ENCODE data around the gene NRP2.

Gene NRP2

GRCh38 chr2:205757271-205757670 is 75.0 kb downstream of the NRP2 start:
- DNase-seq, result no peak

- no peak for DNase-seq
Observed at GRCh38 chr2:205758051-205758450, 75.8 kb downstream of the NRP2 start.

- DNase-seq, result no peak
Observed at GRCh38 chr2:205758500-205758899, 76.2 kb downstream of the NRP2 start.

- DNase-seq, result no peak
Observed at GRCh38 chr2:205759257-205759656, 77.0 kb downstream of the NRP2 start.

GRCh38 chr2:205759732-205760131 is 77.4 kb downstream of the NRP2 start:
- DNase-seq, result no peak

- DNase-seq, result no peak
Observed at GRCh38 chr2:205760157-205760556, 77.9 kb downstream of the NRP2 start.

- no peak for DNase-seq
Observed at GRCh38 chr2:205761421-205761820, 79.1 kb downstream of the NRP2 start.

GRCh38 chr2:205762881-205763280 is 80.6 kb downstream of the NRP2 start:
- DNase-seq, result no peak

- DNase-seq, result no peak
Observed at GRCh38 chr2:205763708-205764211, 81.5 kb downstream of the NRP2 start.

- DNase-seq, result no peak
Observed at GRCh38 chr2:205764270-205764746, 82.0 kb downstream of the NRP2 start.

GRCh38 chr2:205765151-205765550 is 82.8 kb downstream of the NRP2 start:
- no peak for DNase-seq

- DNase-seq, result peak; percentile 38 to 45
Observed at GRCh38 chr2:205766779-205767359, 84.6 kb downstream of the NRP2 start.

- no peak for DNase-seq
Observed at GRCh38 chr2:205767617-205768016, 85.3 kb downstream of the NRP2 start.

GRCh38 chr2:205768341-205768740 is 86.0 kb downstream of the NRP2 start:
- no peak for DNase-seq

GRCh38 chr2:205768815-205769494 is 86.7 kb downstream of the NRP2 start:
- no peak for DNase-seq

- no peak for DNase-seq
Observed at GRCh38 chr2:205769495-205769850, 87.2 kb downstream of the NRP2 start.

GRCh38 chr2:205769879-205770278 is 87.6 kb downstream of the NRP2 start:
- DNase-seq, result no peak

GRCh38 chr2:205770577-205770976 is 88.3 kb downstream of the NRP2 start:
- no peak for DNase-seq

- no peak for DNase-seq
Observed at GRCh38 chr2:205771031-205771430, 88.7 kb downstream of the NRP2 start.

- DNase-seq, result no peak
Observed at GRCh38 chr2:205771666-205772065, 89.4 kb downstream of the NRP2 start.

- DNase-seq, result no peak
Observed at GRCh38 chr2:205772983-205773382, 90.7 kb downstream of the NRP2 start.

- DNase-seq, result no peak
Observed at GRCh38 chr2:205773989-205774388, 91.7 kb downstream of the NRP2 start.

- DNase-seq, result no peak
Observed at GRCh38 chr2:205775097-205775877, 93.0 kb downstream of the NRP2 start.

- no peak for DNase-seq
Observed at GRCh38 chr2:205776139-205776538, 93.8 kb downstream of the NRP2 start.

Data from activated CD4-positive, alpha-beta T cell treated with anti-CD3 and anti-CD28 coated beads for 4 hours (primary cell).